Activated B cell treated with CpG ODN at 0.5 μM for 24 hours (primary cell): Measurements from ENCODE around the gene CBFA2T3. TPM values are rescaled to one million over a fixed set of nuclear protein-coding genes. Genes with fewer than 3 reads are reported as not detected.

Experiments
- ATAC-seq: fragments of 200-7000 bp; cut with Tn5 transposase; one replicate; pipeline ENCODE4 v1.10.0; 2021; ENCODE audit warnings: low read depth, mild to moderate bottlenecking, moderate library complexity
- CTCF ChIA-PET: fragments of 350-600 bp; sonication (Branson Sonifier 250); formaldehyde crosslinking; loops from one replicate; lab custom pipeline; 2021; ENCODE audit warnings: antibody characterized with exemption; lab: Charles Lee
- POLR2A ChIA-PET: fragments of 350-600 bp; sonication (Branson Sonifier 250); formaldehyde crosslinking; loops from one replicate; lab custom pipeline; 2021; ENCODE audit warnings: antibody characterized with exemption; lab: Charles Lee
- DNase-seq: peaks from one replicate; pipeline ENCODE4 v3.0.0; 2022
- H3K27ac Mint-ChIP-seq: one replicate; pipeline ENCODE4 v1.8.0; 2020; ENCODE audit warnings: mixed read lengths
- H3K27me3 Mint-ChIP-seq: one replicate; pipeline ENCODE4 v1.8.0; 2021; ENCODE audit warnings: mixed read lengths
- H3K36me3 Mint-ChIP-seq: one replicate; pipeline ENCODE4 v1.8.0; 2021; ENCODE audit warnings: low read depth, mixed read lengths
- H3K4me1 Mint-ChIP-seq: one replicate; pipeline ENCODE4 v1.8.0; 2021; ENCODE audit warnings: mixed read lengths
- H3K4me3 Mint-ChIP-seq: one replicate; pipeline ENCODE4 v1.8.0; 2020; ENCODE audit warnings: mild to moderate bottlenecking, mixed read lengths
- H3K9me3 Mint-ChIP-seq: one replicate; pipeline ENCODE4 v1.8.0; 2020; ENCODE audit warnings: mixed read lengths
- CTCF ChIP-seq: fragments of 200-600 bp; IDR thresholded peaks from one replicate; pipeline ENCODE4 v1.8.0; 2022; ENCODE audit warnings: antibody characterized with exemption, mild to moderate bottlenecking
- intact Hi-C: fragments of 100-400 bp; cut with micrococcal nuclease; formaldehyde crosslinking; loops from one replicate; pipeline ENCODE4 v1.15.1; 2024
- total RNA-seq: library from RNA; stranded (reverse); gene quantifications from 2 replicates; pipeline ENCODE4 v1.2.3, GENCODE V29; 2022

The CBFA2T3 gene
- total RNA-seq, 1 donor from 2014 or later, result 63.3 TPM

- H3K4me3 Mint-ChIP-seq, result no peak overlapping the region
- no peaks in the 10 kb centered on the region for H3K27me3 Mint-ChIP-seq
- ATAC-seq (no peak), DNase-seq (no peak)
- peaks cover 4% of the 10 kb centered on the region for H3K4me1 Mint-ChIP-seq
- H3K36me3 Mint-ChIP-seq, result peaks cover 59% of the 10 kb centered on the region
- intact Hi-C loops, result no loop called here
- POLR2A ChIA-PET, result interaction anchor here (0.6 kb wide), 1 partner anchor 997 kb away, joined by 3 read pairs; no protein-coding TSS in a partner anchor
- no peak for TF ChIP-seq CTCF
- H3K27ac Mint-ChIP-seq, result no peak overlapping the region
- no peaks in the 10 kb centered on the region for H3K9me3 Mint-ChIP-seq
- CTCF ChIA-PET, result no interaction called here
Measured at GRCh38 chr16:88888057-88888456, 89.0 kb downstream of the CBFA2T3 start.

- H3K27ac Mint-ChIP-seq, result no peak overlapping the region
- CTCF ChIA-PET, result no interaction called here
- no peak overlapping the region for H3K4me3 Mint-ChIP-seq
- no peaks in the 10 kb centered on the region for H3K27me3 Mint-ChIP-seq
- no peak for TF ChIP-seq CTCF
- intact Hi-C loops, result no loop called here
- H3K36me3 Mint-ChIP-seq, result peaks cover 64% of the 10 kb centered on the region
- no peak for ATAC-seq
- peaks cover 10% of the 10 kb centered on the region for H3K4me1 Mint-ChIP-seq
- POLR2A ChIA-PET, result no interaction called here
- no peaks in the 10 kb centered on the region for H3K9me3 Mint-ChIP-seq
- no peak for DNase-seq
Measured at GRCh38 chr16:88886845-88887521, 90.0 kb downstream of the CBFA2T3 start.

- peaks cover 10% of the 10 kb centered on the region for H3K4me1 Mint-ChIP-seq
- H3K9me3 Mint-ChIP-seq, result no peaks in the 10 kb centered on the region
- intact Hi-C loops, result no loop called here
- no peak overlapping the region for H3K27ac Mint-ChIP-seq
- H3K4me3 Mint-ChIP-seq, result no peak overlapping the region
- POLR2A ChIA-PET, result no interaction called here
- no peak for ATAC-seq
- no peak for DNase-seq
- H3K27me3 Mint-ChIP-seq, result no peaks in the 10 kb centered on the region
- TF ChIP-seq CTCF, result no peak
- H3K36me3 Mint-ChIP-seq, result peaks cover 62% of the 10 kb centered on the region
- CTCF ChIA-PET, result no interaction called here
Measured at GRCh38 chr16:88886420-88886844, 90.6 kb downstream of the CBFA2T3 start.

- Mint-ChIP-seq H3K4me3 (no peak overlapping the region), H3K27me3 (no peaks in the 10 kb centered on the region), H3K4me1 (peaks cover 10% of the 10 kb centered on the region), H3K36me3 (peaks cover 56% of the 10 kb centered on the region), H3K27ac (no peak overlapping the region), H3K9me3 (no peaks in the 10 kb centered on the region)
- DNase-seq (no peak), ATAC-seq (no peak)
- TF ChIP-seq CTCF, result no peak
- POLR2A ChIA-PET, result interaction anchor here (0.6 kb wide), 1 partner anchor 279 kb away, joined by 5 read pairs; no protein-coding TSS in a partner anchor
- CTCF ChIA-PET, result no interaction called here
- intact Hi-C loops, result no loop called here
Measured at GRCh38 chr16:88885693-88886280, 91.2 kb downstream of the CBFA2T3 start.

GRCh38 chr16:88884569-88885271, 92.3 kb downstream of the CBFA2T3 start:
- H3K9me3 Mint-ChIP-seq, result no peaks in the 10 kb centered on the region
- ATAC-seq (no peak), DNase-seq (no peak)
- TF ChIP-seq CTCF, result no peak
- POLR2A ChIA-PET, result no interaction called here
- peaks cover 54% of the 10 kb centered on the region for H3K36me3 Mint-ChIP-seq
- no peak overlapping the region for H3K27ac Mint-ChIP-seq
- H3K4me3 Mint-ChIP-seq, result no peak overlapping the region
- peaks cover 10% of the 10 kb centered on the region for H3K4me1 Mint-ChIP-seq
- intact Hi-C loops, result no loop called here
- no peaks in the 10 kb centered on the region for H3K27me3 Mint-ChIP-seq
- CTCF ChIA-PET, result no interaction called here
